Large intestine (tissue), 3 donors: ENCODE measurements around the gene NDUFB5. TPM values are rescaled to one million over a fixed set of nuclear protein-coding genes. Genes with fewer than 3 reads are reported as not detected.
"Not testable (repeated sequence)": the region's sequence is repeated elsewhere in the genome, so short reads cannot be mapped to it uniquely, and the experiment has no call there.

Experiments used
- DNase-seq, 2 donors: peaks; one replicate each; pipeline versions ENCODE4 v3.0.0 to v3.0.0-alpha.2; 2013
- H3K27ac ChIP-seq: one replicate; pipeline ENCODE4 v1.5.1; 2013; ENCODE audit warnings: low read length
- H3K27me3 ChIP-seq: 2 replicates; pipeline ENCODE4 v1.6.1; 2013; ENCODE audit warnings: low read length; ENCODE audit not compliant: control insufficient read depth, insufficient read depth
- H3K36me3 ChIP-seq: 2 replicates; pipeline ENCODE4 v1.6.1; 2013; ENCODE audit warnings: low read length; ENCODE audit not compliant: control insufficient read depth, insufficient read depth
- H3K4me1 ChIP-seq: one replicate; pipeline ENCODE4 v1.6.1; 2013; ENCODE audit warnings: low read length; ENCODE audit not compliant: control insufficient read depth, insufficient read depth
- H3K4me3 ChIP-seq: one replicate; pipeline ENCODE4 v1.5.1; 2013; ENCODE audit warnings: low read length
- H3K9me3 ChIP-seq: one replicate; pipeline ENCODE4 v1.6.1; 2013; ENCODE audit warnings: mild to moderate bottlenecking, low read depth, low read length, moderate library complexity; ENCODE audit not compliant: control insufficient read depth
- WGBS: methylation state at CpG from one replicate; pipeline ENCODE4 v1.1.5; 2013; ENCODE audit warnings: low lambda C conversion rate; ENCODE audit not compliant: insufficient coverage; 5-methylcytosine and 5-hydroxymethylcytosine counted together
- polyA plus RNA-seq: library from polyadenylated mRNA; unstranded; fragments of 120-200 nt; gene quantifications from one replicate; pipeline ENCODE4 v1.2.1, GENCODE V29; 2013

The NDUFB5 gene
- polyA plus RNA-seq, 1 donor, result 148 TPM

DNA sequence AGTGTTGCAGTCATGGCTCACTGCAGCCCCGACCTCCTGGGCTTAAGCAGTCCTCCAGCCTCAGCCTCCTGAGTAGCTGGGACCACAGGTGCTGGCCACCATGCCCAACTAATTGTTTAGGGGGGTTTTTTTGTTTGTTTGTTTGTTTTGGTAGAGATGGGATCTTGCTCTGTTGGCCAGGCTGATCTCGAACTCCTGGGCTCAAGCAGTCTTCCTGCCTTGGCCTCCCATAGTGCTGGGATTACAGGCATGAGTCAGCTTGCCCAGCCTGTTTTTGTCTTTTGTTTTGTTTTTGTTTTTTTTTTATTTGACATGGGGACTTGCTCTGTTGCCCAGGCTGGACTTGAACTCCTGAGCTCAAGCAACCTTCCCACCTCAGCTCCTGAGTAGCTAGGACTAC lies 17.4 kb downstream of the NDUFB5 start:
- no peak for DNase-seq
- Histone ChIP-seq H3K27ac (no peak overlapping the region), H3K36me3 (peaks cover 50% of the 10 kb centered on the region), H3K27me3 (no peaks in the 10 kb centered on the region), H3K4me3 (no peak overlapping the region), H3K4me1 (no peaks in the 10 kb centered on the region), H3K9me3 (no peaks in the 10 kb centered on the region)
- no CpG with 5 or more reads among the region's 2 CpGs for WGBS

DNA sequence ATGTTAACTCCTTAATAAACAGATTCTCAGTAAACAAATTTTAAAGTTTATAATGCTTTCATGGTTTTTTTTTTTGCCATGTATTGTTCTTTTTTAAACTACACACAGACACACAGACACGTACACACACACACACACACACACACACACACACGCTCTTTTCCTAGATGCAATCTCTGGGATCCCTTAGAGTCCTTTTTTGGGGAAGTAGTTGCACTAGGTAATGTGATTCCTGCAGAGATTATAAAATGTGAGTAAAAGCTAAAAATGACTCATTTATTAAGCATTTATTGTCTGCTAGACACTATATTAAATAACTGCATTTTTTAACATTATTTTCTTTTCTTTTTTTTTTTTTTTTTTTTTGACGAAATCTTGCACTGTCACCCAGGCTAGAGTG lies 19.9 kb downstream of the NDUFB5 start:
- peaks cover 37% of the 10 kb centered on the region for H3K36me3 ChIP-seq
- H3K4me1 ChIP-seq, result no peaks in the 10 kb centered on the region
- H3K4me3 ChIP-seq, result no peak overlapping the region
- H3K9me3 ChIP-seq, result no peaks in the 10 kb centered on the region
- no peak for DNase-seq
- WGBS, result no CpG with 5 or more reads among the region's 3 CpGs
- H3K27ac ChIP-seq, result no peak overlapping the region
- no peaks in the 10 kb centered on the region for H3K27me3 ChIP-seq

DNA sequence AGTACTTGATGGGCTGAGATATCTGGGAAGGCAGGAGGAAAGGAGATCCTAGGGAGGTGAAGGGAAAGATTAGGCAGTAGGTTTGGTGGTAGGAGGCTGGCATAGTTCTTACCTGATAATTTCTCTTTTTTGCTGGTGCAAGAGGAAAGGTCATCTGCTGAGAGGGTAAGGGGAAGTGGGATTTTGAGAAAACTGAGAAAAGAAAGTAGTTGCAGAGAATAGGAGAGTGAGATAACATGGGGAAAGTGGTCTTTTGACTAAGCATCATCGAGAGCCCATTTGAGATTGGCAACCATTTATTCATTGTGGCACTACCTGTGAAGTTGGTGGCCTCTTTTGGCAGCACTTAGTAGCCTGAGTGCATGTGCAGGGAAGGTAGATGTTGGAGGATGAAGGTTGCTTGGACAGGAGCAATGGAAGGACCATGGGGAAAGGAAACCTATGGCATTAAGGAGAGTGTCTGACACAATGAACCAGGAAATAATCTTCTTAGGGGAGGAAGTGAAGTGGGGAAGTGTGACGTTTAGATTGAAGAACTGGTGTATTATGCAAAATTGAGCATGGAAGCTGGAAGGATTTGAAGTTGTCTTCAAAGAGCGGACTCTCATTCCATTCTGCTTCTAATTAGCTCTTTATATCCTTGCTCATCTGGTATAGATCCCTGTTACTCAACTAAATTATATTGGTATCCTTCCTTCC lies 26.3 kb downstream of the NDUFB5 start:
- 100% methylated on average over 1 of the region's 3 CpGs for WGBS

DNA sequence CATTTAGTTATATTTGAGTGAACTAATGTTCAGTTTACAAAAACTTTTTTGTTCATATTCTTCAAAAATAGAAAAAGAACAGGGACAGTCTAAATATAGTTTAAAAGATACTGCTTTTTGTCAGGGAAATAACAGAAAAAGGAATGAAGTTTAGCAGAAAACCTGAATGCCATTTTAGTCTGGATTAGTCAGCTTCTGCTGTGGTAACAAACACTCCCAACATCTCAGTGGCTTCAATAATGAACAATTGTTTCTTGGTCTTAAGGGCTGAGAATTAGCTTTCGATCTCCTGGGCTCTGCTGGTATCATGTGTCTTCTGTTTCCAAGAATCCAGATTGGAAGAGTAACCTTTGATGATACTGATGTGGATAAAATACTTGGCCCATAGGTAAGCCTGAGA lies 35.9 kb downstream of the NDUFB5 start:
- WGBS, result no CpG with 5 or more reads among the region's 1 CpG
- no peaks in the 10 kb centered on the region for H3K9me3 ChIP-seq
- peaks cover 8% of the 10 kb centered on the region for H3K4me1 ChIP-seq
- H3K4me3 ChIP-seq, result no peak overlapping the region
- H3K27ac ChIP-seq, result no peak overlapping the region
- DNase-seq, result no peak
- H3K27me3 ChIP-seq, result no peaks in the 10 kb centered on the region
- no peaks in the 10 kb centered on the region for H3K36me3 ChIP-seq

More for the DNA sequence above, 26.3 kb downstream of the NDUFB5 start:
- Histone ChIP-seq H3K36me3 (no peaks in the 10 kb centered on the region), H3K4me3 (no peak overlapping the region), H3K27me3 (no peaks in the 10 kb centered on the region), H3K27ac (no peak overlapping the region), H3K4me1 (no peaks in the 10 kb centered on the region), H3K9me3 (no peaks in the 10 kb centered on the region)
- DNase-seq, result no peak

GRCh38 chr3:179642871-179643270 lies 38.3 kb downstream of the NDUFB5 start:
- Histone ChIP-seq H3K36me3 (no peaks in the 10 kb centered on the region), H3K9me3 (no peaks in the 10 kb centered on the region), H3K4me1 (peaks cover 8% of the 10 kb centered on the region), H3K4me3 (no peak overlapping the region), H3K27ac (no peak overlapping the region), H3K27me3 (no peaks in the 10 kb centered on the region)
- WGBS, result 100% methylated on average over 1 of the region's 3 CpGs
- DNase-seq, result no peak

- H3K9me3 ChIP-seq, H3K27me3 ChIP-seq, H3K4me1 ChIP-seq, H3K4me3 ChIP-seq, DNase-seq, H3K27ac ChIP-seq, H3K36me3 ChIP-seq: not testable (repeated sequence)
- no CpG with 5 or more reads among the region's 8 CpGs for WGBS
These were observed 39.2 kb downstream of the NDUFB5 start for GRCh38 chr3:179643837-179644236.

- WGBS, result 100% methylated on average over 3 of the region's 3 CpGs
- Histone ChIP-seq H3K27me3 (no peaks in the 10 kb centered on the region), H3K36me3 (no peaks in the 10 kb centered on the region), H3K4me3 (no peak overlapping the region), H3K9me3 (no peaks in the 10 kb centered on the region), H3K4me1 (peaks cover 8% of the 10 kb centered on the region), H3K27ac (no peak overlapping the region)
- no peak for DNase-seq
These were observed 41.6 kb downstream of the NDUFB5 start for GRCh38 chr3:179646177-179646576.

DNA sequence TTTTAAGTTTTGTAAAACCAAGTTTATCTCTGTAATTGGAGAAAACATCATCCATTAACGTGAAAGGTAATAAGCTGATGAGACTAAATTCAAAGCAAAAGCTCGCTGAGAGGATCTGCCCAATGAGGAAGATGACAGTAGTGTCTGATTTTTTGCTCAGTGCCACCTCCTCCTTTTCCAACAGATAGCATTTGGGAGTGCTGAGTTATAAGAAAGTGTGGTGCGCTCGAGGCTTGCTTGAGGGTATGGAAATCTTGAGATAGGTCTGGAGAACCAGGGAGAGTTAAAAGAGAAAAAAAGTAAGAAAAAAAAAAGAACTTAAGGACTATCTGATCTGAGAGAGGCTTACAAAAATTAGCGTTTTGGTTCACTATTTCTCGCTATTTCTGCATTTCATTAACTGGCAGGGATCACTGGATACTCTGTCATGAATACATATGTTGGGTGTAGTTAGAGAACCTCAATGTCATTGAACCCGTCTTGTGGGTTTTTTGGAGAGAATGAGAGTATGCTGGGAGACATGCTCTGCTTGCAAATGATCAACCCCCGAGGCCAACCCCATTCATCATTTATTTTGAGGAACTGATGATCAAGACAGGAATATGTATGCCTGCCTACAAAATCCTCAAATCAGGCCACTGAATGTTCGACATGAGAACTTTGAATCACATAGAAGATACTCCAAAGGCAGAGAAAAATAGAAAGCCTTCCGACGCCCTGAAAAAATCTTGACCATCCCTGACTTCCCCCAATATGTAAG lies 47.3 kb downstream of the NDUFB5 start:
- Histone ChIP-seq H3K27me3 (peaks cover 2% of the 10 kb centered on the region), H3K27ac (peak overlapping the region; percentile 64), H3K4me3 (peak overlapping the region; percentile 62), H3K9me3 (peaks cover 2% of the 10 kb centered on the region), H3K4me1 (no peaks in the 10 kb centered on the region), H3K36me3 (no peaks in the 10 kb centered on the region)
- DNase-seq, result peak in 1 of 2 donors; percentile 10
- 80% methylated on average over 4 of the region's 11 CpGs for WGBS

DNA sequence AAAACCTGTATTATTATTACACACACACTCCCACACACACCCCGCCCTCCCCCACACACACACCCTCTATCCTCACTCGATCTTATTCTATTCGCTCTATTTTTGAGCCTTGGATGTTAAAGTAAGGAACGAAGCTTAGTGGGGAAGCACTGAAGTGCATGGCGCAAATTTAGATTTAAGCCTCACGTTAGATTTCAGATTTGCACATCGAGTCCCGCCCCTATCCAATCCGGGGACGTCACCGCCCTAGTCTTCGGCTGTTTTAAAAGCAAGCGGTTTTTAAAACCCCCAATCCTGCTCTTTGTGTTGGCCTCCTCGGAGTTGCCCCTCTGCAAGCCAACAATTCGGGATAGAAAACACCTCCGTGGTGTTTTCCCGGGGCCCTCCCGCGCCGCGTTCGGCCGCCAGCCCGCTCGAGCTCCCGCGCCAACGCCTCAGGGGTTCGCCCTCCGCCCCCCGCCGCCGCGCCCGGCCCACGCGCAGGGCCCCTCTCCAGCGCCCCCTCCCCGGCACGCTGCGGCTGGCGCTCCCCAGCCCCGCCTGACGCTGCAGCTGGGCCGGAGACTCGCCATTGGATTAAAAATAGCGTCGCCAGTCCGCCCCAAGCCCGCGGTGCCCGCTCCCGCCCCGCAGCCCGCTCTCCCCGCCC lies 48.0 kb downstream of the NDUFB5 start, which contains the start of gene USP13:
Gene USP13, plus strand, starts transcription at position 594 of the 649 bp plus-strand sequence. CDS start 186 bp downstream, outside the sequence.
- Histone ChIP-seq H3K4me1 (no peaks in the 10 kb centered on the region), H3K9me3 (peaks cover 2% of the 10 kb centered on the region), H3K27me3 (peaks cover 2% of the 10 kb centered on the region), H3K36me3 (no peaks in the 10 kb centered on the region), H3K4me3 (peak within 1 kb of the TSS; percentile 84), H3K27ac (peak within 1 kb of the TSS; percentile 84)
- peak; percentile 29 to 76 for DNase-seq
- WGBS, result no CpG with 5 or more reads among the region's 56 CpGs

- H3K4me1 ChIP-seq, result no peaks in the 10 kb centered on the region
- DNase-seq, result peak; percentile 38 to 80
- H3K9me3 ChIP-seq, result peaks cover 2% of the 10 kb centered on the region
- no CpG with 5 or more reads among the region's 77 CpGs for WGBS
- peak overlapping the region; percentile 84 for H3K4me3 ChIP-seq
- H3K27me3 ChIP-seq, result peaks cover 2% of the 10 kb centered on the region
- H3K27ac ChIP-seq, result peak overlapping the region; percentile 84
- H3K36me3 ChIP-seq, result no peaks in the 10 kb centered on the region
These were observed 48.7 kb downstream of the NDUFB5 start for GRCh38 chr3:179653096-179653797.
